Lung (tissue), 12 donors: Measurements from ENCODE around the gene PRICKLE2. TPM values are rescaled to one million over a fixed set of nuclear protein-coding genes. Genes with fewer than 3 reads are reported as not detected.

Experiments used
- ATAC-seq: fragments of 200-7000 bp; cut with Tn5 transposase; one replicate; pipeline ENCODE4 v1.9.1; 2020; ENCODE audit warnings: moderate number of reproducible peaks; ENCODE audit not compliant: insufficient read depth, low FRiP score
- DNase-seq, 3 donors: peaks; one replicate each; pipeline ENCODE4 v3.0.0-alpha.2; 2013 to 2017
- H3K27ac ChIP-seq, 2 donors: one replicate each; pipeline ENCODE4 v1.5.1; 2013; ENCODE audit warnings: mild to moderate bottlenecking in 2 of 2, moderate library complexity in 2 of 2, control low read depth in 1 of 2, inconsistent platforms in 1 of 2, low read depth in 1 of 2, low read length in 1 of 2
- H3K27me3 ChIP-seq, 3 donors: one replicate each; pipeline ENCODE4 v1.5.1; 2013; ENCODE audit warnings: low read length in 2 of 3; ENCODE audit not compliant: control insufficient read depth in 3 of 3, insufficient read depth in 3 of 3
- H3K36me3 ChIP-seq, 4 donors: one replicate each; pipeline ENCODE4 v1.5.1; 2013; ENCODE audit warnings: low read length in 4 of 4, mild to moderate bottlenecking in 1 of 4, moderate library complexity in 1 of 4; ENCODE audit not compliant: control insufficient read depth in 4 of 4, insufficient read depth in 4 of 4
- H3K4me1 ChIP-seq, 5 donors: one replicate each; pipeline ENCODE4 v1.5.1; 2013; ENCODE audit warnings: low read length in 5 of 5, mild to moderate bottlenecking in 2 of 5, moderate library complexity in 1 of 5; ENCODE audit not compliant: control insufficient read depth in 5 of 5, insufficient read depth in 5 of 5
- H3K4me3 ChIP-seq: one replicate; pipeline ENCODE4 v1.5.1; 2013; ENCODE audit warnings: mild to moderate bottlenecking, control low read depth, moderate library complexity
- H3K9ac ChIP-seq, 2 donors: one replicate each; pipeline ENCODE4 v1.5.1; 2013; ENCODE audit warnings: low read length in 2 of 2, control low read depth in 1 of 2; ENCODE audit not compliant: insufficient read depth in 1 of 2
- H3K9me3 ChIP-seq, 4 donors: one replicate each; pipeline ENCODE4 v1.5.1; 2013; ENCODE audit warnings: low read length in 3 of 4, mild to moderate bottlenecking in 1 of 4, moderate library complexity in 1 of 4; ENCODE audit not compliant: control insufficient read depth in 4 of 4, insufficient read depth in 3 of 4
- CTCF ChIP-seq: IDR thresholded peaks from 2 replicates; pipeline ENCODE4 v1.5.1; 2012; ENCODE audit warnings: mild to moderate bottlenecking; ENCODE audit errors: control extremely low read depth, extremely low read depth
- WGBS, 2 donors: extraction: QIAGEN DNeasy Blood & Tissue Kit; methylation state at CpG; one replicate each; pipeline ENCODE4 v1.1.7; 2013; 5-methylcytosine and 5-hydroxymethylcytosine counted together
- polyA plus RNA-seq, 2 donors: library from polyadenylated mRNA; stranded (reverse); fragments of 200-250 nt; gene quantifications; one replicate each; pipeline ENCODE4 v1.2.1, GENCODE V29; 2013
- total RNA-seq, 2 donors: library from RNA; depleted of rRNA in 1 of 2; stranded (reverse); fragments of >200 nt in 1 of 2; gene quantifications; one replicate each; pipeline ENCODE4 v1.2.1, GENCODE V29; 2014 to 2021
- donor health status: control.
- donor health status: control.
- donor health status: Bipolar disorder and iron deficiency.
- donor health status: healthy.
- donor health status: DM: yes; HTN: yes; CAD: no.

PRICKLE2 gene
- total and polyA plus RNA-seq, 4 donors = 4.0 to 88.0 (median 19.9) TPM

- Histone ChIP-seq H3K9ac (no peak overlapping the region), H3K4me3 (no peak overlapping the region), H3K27me3 (no peaks in the 10 kb centered on the region), H3K36me3 (peaks cover 0 to 20% (median 5%) of the 10 kb centered on the region in 4 donors), H3K9me3 (no peaks in the 10 kb centered on the region), H3K4me1 (peaks cover 0 to 20% (median 8%) of the 10 kb centered on the region in 5 donors), H3K27ac (no peak overlapping the region)
- TF ChIP-seq CTCF = no peak
- ATAC-seq = no peak
- peak; percentile 42 to 92 (median 87) for DNase-seq
- 75 to 83% methylated on average over 5 of the region's 5 CpGs for WGBS, 2 donors
Measured at GRCh38 chr3:64173563-64173962, 51.7 kb downstream of the PRICKLE2 start.

GRCh38 chr3:64170270-64170669 lies 55.0 kb downstream of the PRICKLE2 start:
- no peak overlapping the region for H3K27ac ChIP-seq
- H3K27me3 ChIP-seq = no peaks in the 10 kb centered on the region
- no peak overlapping the region for H3K4me3 ChIP-seq
- 89 to 91% methylated on average over 5 of the region's 5 CpGs for whole genome bisulfite sequencing, 2 donors
- no peak overlapping the region for H3K9ac ChIP-seq
- H3K36me3 ChIP-seq = peaks cover 0 to 19% (median 9%) of the 10 kb centered on the region in 4 donors
- no peak for TF ChIP-seq CTCF
- DNase-seq (no peak), ATAC-seq (no peak)
- no peaks in the 10 kb centered on the region for H3K9me3 ChIP-seq
- H3K4me1 ChIP-seq = peaks cover 1 to 25% (median 8%) of the 10 kb centered on the region in 5 donors

- H3K27ac ChIP-seq = no peak overlapping the region
- no peaks in the 10 kb centered on the region for H3K27me3 ChIP-seq
- H3K9me3 ChIP-seq = no peaks in the 10 kb centered on the region
- H3K36me3 ChIP-seq = peaks cover 0 to 18% (median 9%) of the 10 kb centered on the region in 4 donors
- TF ChIP-seq CTCF = no peak
- H3K9ac ChIP-seq = no peak overlapping the region
- DNase-seq (no peak), ATAC-seq (no peak)
- H3K4me1 ChIP-seq = peaks cover 0 to 12% (median 5%) of the 10 kb centered on the region in 5 donors
- H3K4me3 ChIP-seq = no peak overlapping the region
- WGBS, 2 donors = 62 to 72% methylated on average over 1 of the region's 1 CpG
Measured at GRCh38 chr3:64167868-64168267, 57.4 kb downstream of the PRICKLE2 start.

GRCh38 chr3:64167351-64167750 lies 57.9 kb downstream of the PRICKLE2 start:
- H3K4me1 ChIP-seq = peaks cover 0 to 9% (median 7%) of the 10 kb centered on the region in 5 donors
- peaks cover 0 to 21% (median 8%) of the 10 kb centered on the region in 4 donors for H3K36me3 ChIP-seq
- no peaks in the 10 kb centered on the region for H3K9me3 ChIP-seq
- no peak for TF ChIP-seq CTCF
- ATAC-seq (no peak), DNase-seq (no peak)
- no peak overlapping the region for H3K9ac ChIP-seq
- H3K27me3 ChIP-seq = no peaks in the 10 kb centered on the region
- H3K4me3 ChIP-seq = no peak overlapping the region
- no peak overlapping the region for H3K27ac ChIP-seq
- WGBS, 2 donors = 64 to 80% methylated on average over 4 of the region's 4 CpGs
